Tibial nerve (tissue), 4 donors: ENCODE results near the gene ANKRD23.

Experiments used
- CTCF ChIP-seq, 5 experiments: fragments of 200-600 bp in 3 of 5; fragments of 450-650 bp in 2 of 5; sonication (generic) in 3 of 5; IDR thresholded peaks; one replicate each; pipeline ENCODE4 v1.5.1; 2016 to 2019; ENCODE audit warnings: antibody characterized with exemption in 5 of 5, mild to moderate bottlenecking in 3 of 5, moderate library complexity in 2 of 5
- EP300 ChIP-seq, 2 donors: sonication (generic); formaldehyde crosslinking; IDR thresholded peaks; one replicate each; pipeline ENCODE4 v1.6.1; 2017; ENCODE audit warnings: antibody characterized with exemption in 2 of 2, mild to moderate bottlenecking in 1 of 2
- POLR2A ChIP-seq, 2 donors: fragments of 450-650 bp; IDR thresholded peaks; one replicate each; pipeline ENCODE4 v1.6.1; 2017; ENCODE audit warnings: antibody characterized with exemption in 2 of 2, mild to moderate bottlenecking in 2 of 2, moderate library complexity in 2 of 2

DNA sequence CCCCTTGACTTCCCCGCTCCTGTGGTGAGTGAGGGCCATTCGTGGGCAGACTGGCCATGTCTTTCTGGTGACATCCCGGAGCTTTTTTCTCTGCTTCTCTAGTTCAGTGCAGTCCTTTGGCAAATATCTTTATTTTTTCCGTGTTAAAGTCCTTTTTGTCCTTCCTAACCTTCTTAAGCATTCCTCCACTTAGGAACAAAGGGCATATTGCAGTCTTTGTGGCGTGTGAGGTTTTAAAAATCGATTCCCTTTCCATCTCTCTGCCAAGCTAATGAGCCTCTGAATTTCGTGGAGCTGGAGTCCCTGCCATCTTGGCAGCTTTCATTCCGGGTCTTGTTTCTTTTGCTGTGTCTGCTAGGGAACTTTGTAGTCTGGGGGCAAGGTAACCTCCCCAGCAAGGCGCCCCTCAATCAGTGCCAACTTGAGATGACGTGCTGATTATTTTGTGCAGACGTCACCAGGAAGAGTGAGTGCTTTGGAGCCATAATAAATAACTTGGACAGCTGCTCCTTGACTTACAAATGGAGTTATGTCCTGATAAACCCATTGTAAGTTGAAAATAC is 22.6 kb downstream of the ANKRD23 start:
- no peak for TF ChIP-seq CTCF (IDR thresholded peaks at IDR 0.05)
- no peak for TF ChIP-seq POLR2A (IDR thresholded peaks at IDR 0.05)
- TF ChIP-seq EP300 (IDR thresholded peaks at IDR 0.05), result no peak
